Body of pancreas (tissue), 4 donors: ENCODE results near the gene HLF.

ENCODE experiments used
- CTCF ChIP-seq, 7 experiments: fragments of 450-650 bp in 4 of 7; fragments of 200-600 bp in 3 of 7; sonication (generic) in 3 of 7; IDR thresholded peaks; one replicate each; pipeline ENCODE4 v1.5.1; 2016 to 2019; ENCODE audit warnings: antibody characterized with exemption in 7 of 7
- POLR2A ChIP-seq, 3 donors: fragments of 450-650 bp; IDR thresholded peaks; one replicate each; pipeline ENCODE4 v1.6.1; 2016; ENCODE audit warnings: antibody characterized with exemption in 3 of 3, mild to moderate bottlenecking in 2 of 3

DNA sequence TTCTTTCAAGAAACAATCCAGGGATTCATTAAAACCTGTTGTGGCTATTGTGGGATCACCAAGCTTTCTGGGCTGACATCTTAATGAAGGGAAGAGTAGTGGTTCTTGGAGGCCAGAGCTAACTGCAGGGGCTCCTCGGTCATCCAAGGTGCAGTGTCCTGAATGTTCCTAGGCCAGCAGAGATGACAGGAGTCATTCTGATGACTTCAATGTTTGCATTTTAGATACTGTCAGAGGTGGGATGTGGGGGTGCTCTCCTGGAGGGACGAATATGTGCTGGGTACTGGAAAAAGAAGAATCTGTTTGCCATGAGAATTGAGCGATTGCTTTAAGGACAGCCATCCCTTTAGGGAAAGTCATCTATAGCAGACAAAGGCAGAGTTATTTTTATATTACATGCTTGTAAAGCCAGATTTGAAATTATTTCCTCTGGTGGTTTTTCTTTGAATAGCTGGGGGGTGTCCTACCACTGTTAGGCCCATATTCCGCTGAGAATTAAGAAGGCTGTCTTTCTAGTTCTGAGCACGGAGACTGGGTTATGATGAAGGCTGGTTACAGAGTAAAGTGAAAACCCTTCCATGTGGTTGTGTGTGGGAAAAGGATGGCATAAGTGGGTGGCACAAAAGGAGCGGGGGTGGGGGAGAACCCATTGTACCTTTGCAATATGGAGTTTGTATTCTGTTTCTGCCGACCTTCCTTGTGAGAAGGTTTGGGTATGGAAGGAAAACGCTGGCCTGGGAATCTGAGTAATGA lies 7.4 kb downstream of the HLF start:
- TF ChIP-seq POLR2A (IDR thresholded peaks at IDR 0.05) (no peak), CTCF (IDR thresholded peaks at IDR 0.05) (no peak)
